Sciatic nerve (tissue), 2 donors: ENCODE measurements around the gene GFPT2. TPM values are rescaled to one million over a fixed set of nuclear protein-coding genes. Genes with fewer than 3 reads are reported as not detected.

Experiments
- ATAC-seq: fragments of 200-7000 bp; cut with Tn5 transposase; one replicate; pipeline ENCODE4 v1.9.1; 2020; ENCODE audit warnings: mild to moderate bottlenecking, moderate library complexity
- DNase-seq: peaks from one replicate; pipeline ENCODE4 v3.0.0-alpha.2; 2020; ENCODE audit warnings: low spot score
- intact Hi-C: fragments of 100-400 bp; cut with DNase I; formaldehyde crosslinking; loops from one replicate; pipeline ENCODE4 v1.14.2; 2022
- total RNA-seq: library from RNA; stranded (reverse); fragmentation: NEBNext Ultra II Directional; extraction: Animal tissue kit (Norgen Biotek cat#: 25700); gene quantifications from one replicate; pipeline ENCODE4 v1.2.1, GENCODE V29; 2021
- donor health status: DM: no; HTN: no; CAD: no.
- donor health status: DM: no; HTN: no; CAD: no.

GFPT2 gene
- total RNA-seq, 1 donor from 2014 or later, result 39.8 TPM

DNA sequence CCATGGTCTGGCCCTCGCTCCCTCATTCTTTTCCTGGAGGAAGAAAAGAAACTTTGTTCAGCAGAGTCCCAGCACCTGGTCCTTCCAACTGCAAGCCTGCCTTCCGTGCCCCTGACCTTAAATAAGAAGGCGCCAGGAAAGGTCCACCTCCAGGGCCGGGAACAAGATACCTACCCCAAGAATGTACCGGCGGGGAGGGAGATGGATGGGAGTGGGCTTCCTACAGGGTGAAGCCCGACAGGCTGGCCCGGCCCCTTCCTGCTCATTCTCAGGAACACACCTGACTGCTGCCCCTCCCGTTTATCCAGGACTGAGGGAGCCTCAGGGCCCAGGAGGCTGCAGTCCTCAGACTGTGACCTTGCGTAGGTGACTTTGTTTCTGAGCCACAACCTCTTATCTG, 27.3 kb upstream of the GFPT2 start:
- DNase-seq (no peak), ATAC-seq (no peak)
- intact Hi-C loops, result no loop called here

DNA sequence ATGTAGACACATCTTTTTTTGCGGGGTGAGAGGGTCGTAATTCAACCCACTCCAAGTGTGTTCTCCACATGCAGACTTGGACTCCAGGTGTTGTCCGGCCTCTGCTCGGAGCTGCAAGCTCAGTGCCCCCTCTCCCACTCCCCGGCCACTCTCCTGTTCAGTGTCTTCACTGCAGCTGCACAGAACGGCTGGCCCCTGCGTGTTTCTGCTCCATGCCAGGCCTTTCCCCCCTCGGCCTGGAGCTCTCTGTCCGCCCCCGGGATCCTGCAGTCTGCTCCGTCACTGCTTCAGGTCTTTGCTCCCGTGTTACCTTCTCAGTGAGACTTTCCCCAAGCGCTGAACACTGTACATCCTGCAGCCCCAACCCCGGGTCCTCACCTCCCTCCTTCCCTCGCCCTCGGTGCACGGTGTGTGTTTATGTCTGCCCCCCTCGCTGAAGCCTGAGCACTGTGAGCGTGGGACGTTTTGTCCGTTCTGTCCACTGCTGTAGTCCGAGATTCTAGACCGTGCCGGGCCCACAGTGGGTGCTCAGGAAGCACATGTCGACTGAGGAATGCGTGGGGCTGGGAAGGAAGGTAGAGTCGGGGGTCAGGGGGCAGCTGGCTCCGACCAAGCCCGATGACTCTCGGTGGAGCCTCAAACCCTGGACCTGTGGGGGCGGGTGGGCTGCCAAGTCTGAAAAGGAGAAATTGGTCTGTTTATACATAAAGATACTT, 26.4 kb upstream of the GFPT2 start:
- DNase-seq (no peak), ATAC-seq (no peak)
- intact Hi-C loops, result no loop called here

DNA sequence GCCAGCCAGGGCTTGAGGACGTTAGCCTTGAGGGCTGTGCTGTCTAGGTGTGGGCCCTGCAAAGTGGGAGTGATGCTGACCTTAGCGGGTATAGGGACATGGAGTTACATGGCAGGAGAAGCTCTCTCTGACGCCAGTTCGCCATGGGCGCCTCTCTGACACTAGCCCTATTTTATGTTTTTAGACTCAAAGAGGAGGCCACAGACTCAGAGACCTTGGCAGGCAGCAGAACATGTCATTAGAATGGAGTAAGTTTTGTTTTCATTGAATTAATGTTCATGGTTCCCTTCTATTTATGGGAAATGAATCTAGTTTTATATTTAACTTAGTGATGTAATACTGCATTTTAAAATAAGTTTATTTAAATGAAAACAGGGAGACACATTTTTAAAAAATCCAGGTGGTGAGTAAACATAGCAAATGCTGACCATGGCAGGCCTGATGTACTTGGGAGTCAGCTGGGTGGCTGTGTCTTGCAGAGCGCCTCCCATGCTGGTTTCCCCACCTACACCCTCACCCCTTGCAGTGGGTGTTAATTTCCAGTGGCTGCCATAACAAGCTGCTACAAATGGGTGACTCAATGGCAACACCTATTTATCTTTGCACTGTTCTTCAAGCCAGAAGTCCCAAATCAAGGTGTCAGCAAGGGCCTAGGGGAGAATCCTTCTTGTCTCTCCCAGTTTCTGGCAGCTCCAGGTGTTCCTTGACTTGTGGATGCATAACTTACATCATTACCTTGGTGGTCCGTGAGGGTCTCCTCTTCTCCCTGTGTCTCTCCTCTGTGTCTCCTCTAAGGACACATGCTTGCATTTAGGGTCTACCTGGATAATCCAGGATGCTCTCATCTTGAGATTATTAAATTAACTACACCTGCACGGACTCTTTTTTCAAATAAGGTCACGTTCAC, 25.6 kb upstream of the GFPT2 start:
- ATAC-seq (no peak), DNase-seq (no peak)
- intact Hi-C loops, result no loop called here

DNA sequence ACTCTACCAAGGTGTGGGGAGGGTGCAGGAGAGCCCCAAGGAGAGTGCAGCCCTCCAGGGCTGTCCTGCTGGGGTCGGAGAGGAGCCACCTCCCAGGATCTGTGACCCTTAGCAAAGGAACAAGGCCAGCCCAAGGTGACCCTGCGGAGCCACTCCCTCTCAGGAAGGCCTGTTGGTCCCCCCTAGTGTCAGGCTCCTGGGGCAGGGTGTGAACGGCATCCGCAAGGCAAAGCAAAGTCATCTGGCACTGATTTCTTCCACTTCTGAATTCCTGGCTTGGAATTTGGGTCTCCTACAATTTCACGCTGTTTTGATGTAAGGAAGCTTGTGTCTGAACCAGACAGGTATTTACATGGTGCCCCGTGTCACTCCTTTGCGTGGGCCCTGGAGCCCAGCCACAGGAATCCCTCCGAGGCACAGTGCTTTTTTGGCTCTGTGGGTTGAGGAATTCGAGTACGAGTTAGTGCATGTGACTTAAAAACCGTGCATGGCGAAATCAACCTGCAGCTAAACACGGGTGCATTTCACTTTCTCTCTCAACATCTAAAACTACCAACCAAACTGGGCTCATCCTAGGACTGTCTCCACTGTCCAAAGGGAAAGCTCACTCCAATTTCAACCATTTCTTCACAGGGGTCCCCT, 24.5 kb upstream of the GFPT2 start:
- DNase-seq (no peak), ATAC-seq (no peak)
- intact Hi-C loops, result no loop called here

DNA sequence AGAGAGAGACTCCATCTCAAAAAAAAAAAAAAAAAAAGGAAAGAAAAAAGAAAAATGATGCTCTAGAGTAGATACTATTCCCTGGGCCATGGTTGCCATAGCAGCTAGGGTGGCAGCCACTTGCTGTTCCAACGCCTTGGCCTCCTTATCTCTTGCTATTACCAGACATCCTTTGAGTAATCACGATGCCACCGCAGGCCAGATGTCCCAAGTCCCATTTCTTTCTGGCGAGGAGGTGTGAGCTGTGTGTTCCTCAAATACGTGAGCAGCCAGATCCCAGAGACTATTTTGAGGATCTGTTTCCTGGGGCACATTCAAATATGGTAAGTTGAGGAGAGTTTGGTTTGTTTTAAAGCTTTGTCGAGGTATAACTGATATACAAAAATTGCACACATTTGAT, 23.4 kb upstream of the GFPT2 start:
- DNase-seq (no peak), ATAC-seq (no peak)
- intact Hi-C loops, result no loop called here

DNA sequence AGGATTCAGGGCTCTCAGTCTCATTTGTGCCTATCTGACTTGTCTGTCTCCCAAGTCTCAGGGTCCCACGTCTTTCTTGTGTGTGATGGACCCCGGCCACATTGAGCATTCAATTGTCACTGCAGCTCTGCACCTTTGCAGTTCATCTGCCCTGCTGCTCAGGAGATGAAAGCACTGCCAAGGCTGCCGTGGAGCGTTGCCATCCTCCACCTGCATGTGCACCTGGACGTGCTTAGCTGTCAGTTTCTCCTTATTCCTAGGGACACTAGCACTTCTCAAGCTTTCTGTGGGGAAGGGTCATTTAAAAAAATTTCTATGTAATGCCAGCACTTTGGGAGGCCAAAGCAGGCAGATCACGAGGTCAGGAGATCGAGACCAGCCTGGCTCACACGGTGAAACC, 22.8 kb upstream of the GFPT2 start:
- no peak for DNase-seq
- intact Hi-C loops, result no loop called here
- ATAC-seq, result no peak

DNA sequence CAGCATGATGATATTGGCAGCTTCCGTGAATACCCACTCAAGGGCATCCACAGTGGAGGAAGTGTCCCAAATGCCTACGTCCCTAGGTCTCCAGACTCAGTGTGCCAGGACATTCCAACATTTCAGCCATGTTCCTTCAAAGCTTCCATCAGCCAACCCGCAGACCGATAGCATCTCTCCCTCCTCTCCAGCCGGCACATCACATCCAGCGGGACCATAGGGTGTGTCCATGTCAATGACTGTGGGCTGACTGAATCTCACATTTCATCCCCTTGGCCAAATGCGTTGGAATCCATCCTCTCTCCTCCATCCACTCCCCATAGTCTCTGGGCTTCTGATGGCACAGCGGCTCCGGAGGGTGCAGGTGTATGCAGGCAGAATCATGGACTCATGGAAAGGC, 22.2 kb upstream of the GFPT2 start:
- ATAC-seq (no peak), DNase-seq (no peak)
- intact Hi-C loops, result no loop called here

DNA sequence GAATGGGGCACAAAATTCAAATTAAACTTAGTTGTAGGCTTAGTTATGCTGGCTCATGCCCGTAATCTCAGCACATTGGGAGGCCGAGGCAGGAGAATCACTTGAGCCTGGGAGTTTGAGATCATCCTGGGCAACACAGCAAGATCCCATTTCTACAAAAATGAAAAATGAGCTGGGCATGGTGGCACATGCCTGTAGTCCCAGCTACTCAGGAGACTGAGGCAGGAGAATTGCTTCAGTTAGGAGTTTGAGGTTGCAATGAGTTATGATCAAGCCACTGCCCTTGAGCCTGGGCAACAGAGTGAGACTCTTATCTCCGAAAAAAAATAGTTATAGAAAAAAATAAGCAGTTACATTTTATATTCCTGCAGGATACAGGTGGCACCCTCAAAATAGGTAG, 20.7 kb upstream of the GFPT2 start:
- intact Hi-C loops, result no loop called here

DNA sequence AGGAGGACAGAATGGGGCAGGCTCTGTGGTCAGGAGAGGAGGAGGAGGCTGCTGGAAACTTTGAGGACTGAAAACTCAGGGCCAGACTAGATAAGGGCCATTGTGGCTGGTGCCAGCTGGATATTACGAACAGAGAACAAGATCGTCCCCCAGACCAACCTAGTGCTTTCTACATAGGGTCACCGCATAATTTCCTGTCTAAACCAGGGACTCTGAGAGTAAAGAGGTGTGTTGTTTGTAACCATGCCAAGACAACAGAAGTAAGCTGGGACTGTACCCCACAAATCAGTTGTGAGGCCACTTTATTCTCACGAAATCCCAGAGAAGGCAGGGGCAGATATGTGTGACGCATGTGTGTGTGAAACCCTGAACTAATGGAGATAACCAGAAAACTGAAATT, 20.3 kb upstream of the GFPT2 start:
- intact Hi-C loops, result no loop called here
- DNase-seq (no peak), ATAC-seq (no peak)

More for the DNA sequence above, 20.7 kb upstream of the GFPT2 start:
- DNase-seq (no peak), ATAC-seq (no peak)

DNA sequence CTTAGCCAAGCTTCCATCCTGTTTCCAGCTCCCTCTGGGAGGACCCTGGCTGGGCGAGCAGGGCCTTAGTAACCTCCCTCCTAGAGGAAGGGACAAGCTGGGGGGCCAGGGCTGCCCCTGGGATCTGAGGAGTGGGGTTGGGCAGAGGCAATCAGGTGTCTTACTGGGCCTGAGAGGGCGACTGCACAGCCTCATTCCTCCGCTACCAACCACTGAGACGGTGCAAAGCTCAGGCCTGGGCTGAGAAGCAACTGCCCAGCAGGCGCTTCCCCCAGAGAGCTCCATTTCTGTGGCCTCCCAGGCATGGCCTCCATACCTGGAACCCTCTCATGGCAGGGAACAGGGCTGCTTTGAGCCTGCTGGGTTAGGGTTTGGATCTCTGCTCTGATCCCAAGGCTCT, 18.8 kb upstream of the GFPT2 start:
- intact Hi-C loops, result no loop called here
- ATAC-seq (no peak), DNase-seq (no peak)

DNA sequence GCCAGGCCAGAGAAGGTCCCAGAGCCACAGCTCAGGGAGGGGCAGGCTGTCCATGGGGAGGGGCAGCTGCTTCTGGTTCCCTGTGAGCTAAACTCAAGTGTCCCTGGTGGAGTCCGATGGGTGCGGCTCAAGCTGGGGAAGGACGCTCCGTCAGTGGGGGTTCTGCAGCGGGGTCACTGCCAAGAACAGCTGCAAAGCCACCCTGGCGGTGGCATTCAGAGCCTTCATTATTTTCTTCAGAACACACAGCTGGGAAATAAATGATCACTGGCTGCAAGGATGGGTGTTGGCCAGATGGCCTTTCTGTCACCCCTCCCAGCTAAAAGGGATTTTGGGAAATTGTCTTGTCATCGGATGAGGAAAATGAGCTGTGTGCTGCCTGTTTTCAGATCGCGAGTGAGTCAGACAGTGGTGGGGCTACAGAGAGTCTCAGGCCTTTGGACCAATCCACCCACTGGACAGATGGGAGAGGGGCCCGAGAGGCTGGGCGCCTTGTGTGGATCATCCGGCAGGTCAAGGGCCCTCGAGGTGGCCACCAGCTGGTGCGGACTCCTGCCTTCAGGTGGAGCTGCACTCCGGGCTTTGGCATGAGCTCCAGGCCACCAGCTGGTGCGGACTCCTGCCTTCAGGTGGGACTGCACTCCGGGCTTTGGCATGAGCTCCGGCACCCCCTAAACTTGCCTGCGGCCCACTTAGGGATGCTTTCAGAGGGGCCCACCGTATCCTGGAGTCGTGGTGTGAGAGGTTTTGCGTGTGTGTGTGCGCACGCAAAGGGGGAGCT, 17.9 kb upstream of the GFPT2 start:
- ATAC-seq (peak; percentile 49), DNase-seq (no peak)
- intact Hi-C loops, result no loop called here

DNA sequence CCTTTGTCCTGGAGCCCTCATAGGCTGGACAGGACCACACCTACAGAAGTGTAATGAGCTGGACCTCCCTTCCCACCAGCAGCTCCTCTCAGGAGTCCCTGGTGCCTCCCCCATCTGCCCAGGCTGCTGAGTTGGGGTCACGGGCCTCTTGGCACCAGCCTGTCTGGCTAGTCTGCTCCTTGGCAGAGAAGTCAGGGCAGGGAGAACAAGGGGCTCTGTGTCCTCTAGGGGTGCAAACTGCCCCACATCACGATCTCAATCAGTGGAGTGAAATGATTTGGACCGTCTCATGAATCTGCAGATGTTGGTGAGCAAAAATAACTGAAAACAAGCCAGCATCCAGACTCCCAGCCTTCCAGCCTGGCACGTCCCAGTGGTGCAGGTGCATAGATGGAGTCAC, 14.9 kb upstream of the GFPT2 start:
- intact Hi-C loops, result no loop called here
- ATAC-seq (no peak), DNase-seq (no peak)

DNA sequence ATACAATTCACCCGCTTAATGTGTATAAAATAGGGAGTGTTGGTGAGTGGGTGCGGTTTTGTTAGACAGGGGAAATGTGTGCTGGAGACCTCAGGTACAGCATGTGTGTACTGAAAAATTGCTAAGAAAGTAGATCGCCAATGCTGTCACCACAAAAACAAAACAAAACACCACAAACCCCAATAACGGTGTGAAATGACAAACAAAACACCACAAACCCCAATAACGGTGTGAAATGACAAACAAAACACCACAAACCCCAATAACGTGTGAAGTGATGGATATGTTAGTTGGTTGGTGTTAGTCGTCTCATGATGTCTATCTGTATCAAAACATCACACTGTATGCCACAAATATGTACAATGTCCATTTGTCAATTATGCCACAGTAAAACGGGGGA, 14.2 kb upstream of the GFPT2 start:
- intact Hi-C loops, result no loop called here
- no peak for DNase-seq
- no peak for ATAC-seq

DNA sequence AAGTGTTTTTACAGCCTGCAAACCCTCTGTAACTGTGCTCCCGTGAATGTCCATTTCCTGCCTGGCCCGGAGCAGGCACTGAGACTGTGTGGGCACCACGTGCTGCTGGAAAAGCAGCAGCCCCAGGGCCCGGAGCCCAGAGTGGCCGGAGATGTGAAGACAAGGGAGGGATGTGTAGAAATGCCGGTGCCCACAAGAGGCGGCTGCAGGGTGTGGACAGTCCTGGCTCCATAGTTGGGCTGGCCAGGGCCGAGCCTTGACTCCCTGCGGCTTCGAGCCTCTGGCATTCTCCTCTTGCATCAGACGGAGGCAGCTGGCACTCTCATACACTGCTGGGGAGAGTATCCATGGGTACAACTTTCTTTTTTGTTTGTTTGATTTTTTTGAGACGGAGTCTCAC, 13.2 kb upstream of the GFPT2 start:
- ATAC-seq (peak; percentile 66), DNase-seq (no peak)
- intact Hi-C loops, result no loop called here

DNA sequence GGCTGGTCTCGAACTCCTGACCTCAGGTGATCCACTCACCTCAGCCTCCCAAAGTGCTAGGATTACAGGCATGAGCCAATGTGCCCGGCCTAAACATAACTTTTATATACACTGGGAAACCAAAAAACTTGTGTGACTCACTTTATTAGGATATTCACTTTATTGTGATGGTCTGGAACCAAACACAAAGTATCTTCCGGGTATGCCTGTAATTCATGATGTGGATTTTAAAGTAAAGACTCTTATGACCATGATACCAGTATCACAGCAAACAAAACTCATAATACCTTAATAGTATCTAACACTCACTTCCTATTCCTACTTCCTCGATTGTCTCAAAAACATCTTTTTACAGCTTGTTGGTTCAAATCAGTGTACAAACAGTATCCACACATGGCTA, 12.7 kb upstream of the GFPT2 start:
- DNase-seq (no peak), ATAC-seq (no peak)
- intact Hi-C loops, result no loop called here

DNA sequence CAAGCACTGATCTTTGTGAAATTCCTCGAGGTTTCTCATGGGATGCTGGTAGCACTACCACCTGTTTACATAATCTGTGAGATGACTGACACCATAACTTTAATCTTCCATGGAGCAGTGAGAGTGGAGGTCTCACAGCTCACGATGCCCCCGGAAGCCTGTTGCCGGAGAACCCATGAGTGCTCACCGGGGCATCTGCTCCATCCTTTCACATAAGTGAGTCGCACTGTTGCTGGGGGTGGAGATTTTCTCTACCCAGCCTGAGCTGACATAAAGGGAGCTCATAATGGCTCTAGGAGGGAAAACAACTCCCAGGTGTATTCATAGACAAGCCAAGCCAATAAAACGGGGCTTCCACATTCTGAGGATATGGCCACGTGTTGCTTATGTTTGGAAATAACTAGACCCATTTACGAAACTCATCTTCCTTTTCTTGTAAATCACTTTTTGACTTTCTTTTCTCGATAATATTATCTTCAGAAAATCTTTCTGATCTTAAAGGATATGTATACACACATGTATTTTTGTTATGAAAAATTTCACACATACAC, 11.2 kb upstream of the GFPT2 start:
- DNase-seq (no peak), ATAC-seq (no peak)
- intact Hi-C loops, result no loop called here

DNA sequence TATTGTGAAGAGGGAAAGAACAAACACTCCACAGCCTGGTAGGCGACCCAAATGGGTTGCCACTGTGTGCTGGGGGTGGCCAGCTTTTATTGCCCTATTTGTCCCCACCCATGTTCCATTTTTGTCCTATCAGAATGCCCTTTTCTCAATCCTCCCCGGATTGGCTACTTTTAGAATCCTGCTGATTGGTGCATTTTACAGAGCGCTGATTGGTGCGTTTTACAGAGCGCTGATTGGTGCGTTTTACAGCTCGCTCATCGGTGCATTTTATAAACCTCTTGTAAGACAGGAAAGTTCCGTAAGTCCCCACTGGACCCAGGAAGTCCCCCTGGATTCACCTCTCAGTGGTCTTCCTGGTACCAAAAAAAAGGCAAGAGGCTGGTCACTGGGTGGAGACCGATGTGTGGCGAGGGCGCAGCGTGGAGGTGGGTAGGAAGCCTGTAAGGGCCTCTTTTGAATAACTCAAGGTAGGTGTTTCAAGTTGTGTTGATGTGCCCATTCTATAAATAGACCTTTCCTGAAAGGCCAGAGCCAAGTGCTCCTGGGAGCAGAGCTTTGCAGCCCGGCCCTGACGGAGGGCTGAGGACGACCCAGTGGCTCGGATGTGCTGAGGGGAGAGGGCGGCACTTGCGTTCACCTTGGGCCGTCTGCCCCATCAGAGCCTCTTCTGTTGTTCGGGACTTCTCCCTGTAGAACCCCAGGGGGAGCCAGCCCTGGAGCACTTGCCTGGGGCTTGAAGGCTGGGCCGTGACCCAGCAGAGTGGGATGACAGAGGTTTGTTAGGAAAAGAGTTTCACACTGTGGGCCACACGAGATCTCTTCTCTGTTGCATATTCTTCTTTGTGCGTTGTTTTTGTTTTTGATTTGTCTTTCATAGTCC, 7.2 kb upstream of the GFPT2 start:
- DNase-seq (no peak), ATAC-seq (no peak)
- intact Hi-C loops, result no loop called here

DNA sequence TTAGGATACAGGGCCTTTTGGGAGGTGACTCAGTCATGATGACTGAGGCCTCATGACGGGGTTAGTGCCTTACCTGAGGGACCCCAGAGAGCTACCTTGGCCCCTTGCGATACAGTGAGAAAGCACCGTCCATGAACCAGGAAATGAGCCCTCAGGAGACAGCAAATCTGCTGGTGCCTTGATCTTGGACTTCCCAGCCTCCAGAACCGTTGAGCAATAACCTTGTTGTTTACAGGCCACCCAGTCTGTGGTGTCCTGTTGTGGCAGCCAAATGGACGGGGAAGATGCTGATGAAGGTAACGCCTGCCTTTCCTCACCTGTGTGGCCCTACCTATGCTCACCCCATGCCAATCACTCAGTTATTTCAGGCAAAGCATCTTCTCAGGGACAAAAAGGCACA, 5.6 kb upstream of the GFPT2 start:
- intact Hi-C loops, result no loop called here
- no peak for DNase-seq
- ATAC-seq, result no peak
